Activated naive CD4-positive, alpha-beta T cell treated with anti-CD3 and anti-CD28 coated beads, Interleukin-2, amount 50 U/mL, for 16 hours (primary cell): ENCODE measurements around the gene ATP5PD.
"Not testable (repeated sequence)": the region's sequence is repeated elsewhere in the genome, so short reads cannot be mapped to it uniquely, and the experiment has no call there.

Source experiments
- DNase-seq: peaks from one replicate; pipeline ENCODE4 v3.0.0-alpha.2; 2020

Gene ATP5PD

DNA sequence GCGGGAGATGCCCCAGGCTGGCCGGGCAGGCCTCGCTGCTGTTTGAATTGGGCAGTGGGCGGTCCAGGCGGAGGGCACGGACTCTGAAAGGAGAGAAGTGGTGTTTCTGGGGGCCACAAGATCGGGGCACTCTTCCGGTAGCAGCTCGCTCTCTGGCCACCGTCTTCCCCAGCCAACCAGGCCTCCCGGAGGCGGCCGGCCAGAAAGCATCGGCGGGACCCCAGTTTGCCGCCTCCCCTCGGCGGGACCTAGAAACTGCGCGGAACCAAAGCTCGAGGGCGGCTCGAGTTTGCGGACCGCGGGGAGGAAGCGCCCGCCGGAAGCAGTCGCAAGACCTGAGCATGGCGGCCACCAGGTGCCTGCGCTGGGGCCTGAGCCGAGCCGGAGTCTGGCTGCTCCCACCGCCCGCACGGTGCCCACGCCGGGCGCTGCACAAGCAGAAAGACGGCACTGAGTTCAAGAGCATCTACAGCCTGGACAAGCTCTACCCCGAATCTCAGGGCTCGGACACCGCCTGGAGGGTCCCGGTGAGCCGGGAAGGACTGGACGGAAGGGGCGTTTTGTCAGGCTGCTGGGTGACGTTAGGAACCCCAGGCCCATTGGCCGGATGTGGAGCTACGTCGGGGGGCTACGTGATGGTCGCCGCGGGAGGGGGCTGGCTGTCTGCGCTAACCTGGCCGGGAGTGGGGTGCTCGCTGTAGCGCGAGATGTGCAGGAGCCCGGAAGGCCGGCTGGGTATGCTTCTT is 34.2 kb downstream of the ATP5PD start, which contains the start of gene MRPL58:
Gene MRPL58, plus strand, starts transcription at position 325 of the 746 bp plus-strand sequence. Its CDS starts 17 bp downstream, at position 342.
- DNase-seq = peak; percentile 85

DNA sequence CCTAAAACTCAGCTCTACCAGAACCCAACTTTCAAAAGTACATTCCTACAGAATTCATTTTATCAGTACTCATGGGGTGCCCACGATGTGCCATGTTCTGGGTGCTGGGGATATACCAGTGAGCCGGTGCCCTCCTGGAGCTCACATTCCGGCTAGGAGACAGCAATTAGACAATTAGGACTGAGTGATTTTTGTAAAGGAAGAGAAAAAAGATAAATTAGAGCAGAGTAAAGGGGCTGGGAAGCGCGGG is 34.7 kb downstream of the ATP5PD start:
- no peak for DNase-seq

GRCh38 chr17:75011401-75012095 is 35.2 kb downstream of the ATP5PD start:
- no peak for DNase-seq

GRCh38 chr17:75010683-75011400 is 35.9 kb downstream of the ATP5PD start:
- DNase-seq = no peak

GRCh38 chr17:75009139-75009724 is 37.5 kb downstream of the ATP5PD start:
- DNase-seq = no peak

DNA sequence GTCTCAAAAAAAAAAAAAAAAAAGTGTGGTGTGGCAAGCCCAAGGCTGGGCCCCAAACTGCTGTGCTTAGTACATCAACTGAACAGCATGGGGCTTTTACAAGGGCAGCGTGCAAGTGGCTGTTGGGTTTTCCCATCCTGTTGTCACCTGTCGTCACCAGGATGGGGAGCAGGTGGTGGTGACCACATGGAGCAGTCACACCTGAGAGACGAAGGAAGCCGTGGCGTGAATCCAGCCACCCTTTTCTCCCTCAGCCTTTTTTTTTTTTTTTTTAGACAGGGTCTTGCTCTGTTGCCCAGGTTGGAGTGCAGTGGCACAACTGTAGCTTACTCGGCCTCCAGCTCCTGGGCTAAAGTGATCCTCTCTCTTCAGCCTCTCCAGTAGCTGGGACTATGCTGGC is 38.4 kb downstream of the ATP5PD start:
- DNase-seq = no peak

DNA sequence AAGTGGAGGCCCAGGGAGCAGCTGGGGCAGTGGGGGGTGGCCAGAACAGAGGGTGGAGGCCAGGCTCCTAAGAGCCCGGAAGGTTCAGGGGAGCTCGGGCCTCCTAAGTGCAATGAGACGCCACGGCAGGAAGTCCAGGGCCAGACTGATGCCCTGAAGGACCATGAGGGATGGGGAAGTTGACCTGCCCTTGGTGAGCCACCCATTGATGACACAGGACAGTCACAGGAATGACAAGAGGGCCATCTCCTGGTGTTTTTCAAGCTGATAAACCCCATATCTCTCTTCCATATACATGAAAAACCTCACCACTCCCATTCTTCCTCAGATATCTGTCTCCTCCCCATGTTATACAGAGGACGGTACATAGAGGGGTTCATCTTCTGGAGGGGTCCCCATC is 40.1 kb downstream of the ATP5PD start:
- DNase-seq = no peak

GRCh38 chr17:75006084-75006483 is 40.7 kb downstream of the ATP5PD start:
- DNase-seq = not testable (repeated sequence)

GRCh38 chr17:75005291-75005690 is 41.5 kb downstream of the ATP5PD start:
- DNase-seq = no peak

DNA sequence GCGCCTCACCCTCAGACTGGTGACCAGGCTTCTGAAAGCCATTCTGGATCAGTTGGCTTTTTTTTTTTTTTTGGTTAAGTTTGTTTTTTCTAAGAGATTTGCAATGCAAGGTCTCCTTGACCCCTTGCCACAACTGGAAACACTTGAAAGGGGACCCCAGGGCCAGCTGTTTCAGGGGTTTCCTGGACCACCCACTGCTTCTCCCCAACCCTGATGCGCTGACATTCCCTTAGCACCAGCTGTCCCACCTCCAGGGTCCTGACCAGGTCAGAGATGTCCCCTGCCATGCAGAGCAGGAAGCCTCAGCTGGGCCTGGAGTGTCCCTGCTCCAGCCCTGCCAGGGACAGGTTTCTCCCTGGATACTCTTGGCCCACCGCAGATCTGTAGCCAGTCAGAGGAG is 42.4 kb downstream of the ATP5PD start:
- no peak for DNase-seq

- no peak for DNase-seq
Observed at GRCh38 chr17:75003957-75004355, 42.8 kb downstream of the ATP5PD start.

DNA sequence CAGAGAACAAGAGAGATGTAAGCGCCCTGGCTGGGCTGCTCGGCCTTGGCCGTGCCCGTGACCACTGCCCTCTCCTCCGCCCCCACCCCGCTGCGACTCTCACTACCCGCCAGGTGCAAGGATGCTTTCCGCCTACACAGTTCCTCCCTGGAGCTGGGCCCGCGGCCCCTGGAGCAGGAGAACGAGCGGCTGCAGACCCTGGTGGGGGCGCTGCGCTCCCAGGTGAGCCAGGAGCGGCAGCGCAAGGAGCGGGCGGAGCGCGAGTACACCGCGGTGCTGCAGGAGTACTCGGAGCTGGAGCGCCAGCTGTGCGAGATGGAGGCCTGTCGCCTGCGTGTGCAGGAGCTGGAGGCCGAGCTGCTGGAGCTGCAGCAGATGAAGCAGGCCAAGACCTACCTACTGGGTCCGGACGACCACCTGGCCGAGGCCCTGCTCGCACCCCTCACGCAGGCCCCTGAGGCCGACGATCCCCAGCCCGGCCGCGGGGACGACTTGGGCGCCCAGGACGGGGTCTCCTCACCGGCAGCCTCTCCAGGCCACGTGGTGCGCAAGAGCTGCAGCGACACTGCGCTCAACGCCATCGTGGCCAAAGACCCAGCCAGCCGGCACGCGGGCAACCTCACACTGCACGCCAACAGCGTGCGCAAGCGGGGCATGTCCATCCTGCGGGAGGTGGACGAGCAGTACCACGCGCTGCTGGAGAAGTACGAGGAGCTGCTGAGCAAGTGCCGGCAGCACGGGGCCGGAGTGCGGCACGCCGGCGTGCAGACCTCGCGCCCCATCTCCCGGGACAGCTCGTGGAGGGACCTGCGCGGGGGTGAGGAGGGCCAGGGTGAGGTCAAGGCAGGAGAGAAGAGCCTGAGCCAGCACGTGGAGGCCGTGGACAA is 43.5 kb downstream of the ATP5PD start:
- no peak for DNase-seq

DNA sequence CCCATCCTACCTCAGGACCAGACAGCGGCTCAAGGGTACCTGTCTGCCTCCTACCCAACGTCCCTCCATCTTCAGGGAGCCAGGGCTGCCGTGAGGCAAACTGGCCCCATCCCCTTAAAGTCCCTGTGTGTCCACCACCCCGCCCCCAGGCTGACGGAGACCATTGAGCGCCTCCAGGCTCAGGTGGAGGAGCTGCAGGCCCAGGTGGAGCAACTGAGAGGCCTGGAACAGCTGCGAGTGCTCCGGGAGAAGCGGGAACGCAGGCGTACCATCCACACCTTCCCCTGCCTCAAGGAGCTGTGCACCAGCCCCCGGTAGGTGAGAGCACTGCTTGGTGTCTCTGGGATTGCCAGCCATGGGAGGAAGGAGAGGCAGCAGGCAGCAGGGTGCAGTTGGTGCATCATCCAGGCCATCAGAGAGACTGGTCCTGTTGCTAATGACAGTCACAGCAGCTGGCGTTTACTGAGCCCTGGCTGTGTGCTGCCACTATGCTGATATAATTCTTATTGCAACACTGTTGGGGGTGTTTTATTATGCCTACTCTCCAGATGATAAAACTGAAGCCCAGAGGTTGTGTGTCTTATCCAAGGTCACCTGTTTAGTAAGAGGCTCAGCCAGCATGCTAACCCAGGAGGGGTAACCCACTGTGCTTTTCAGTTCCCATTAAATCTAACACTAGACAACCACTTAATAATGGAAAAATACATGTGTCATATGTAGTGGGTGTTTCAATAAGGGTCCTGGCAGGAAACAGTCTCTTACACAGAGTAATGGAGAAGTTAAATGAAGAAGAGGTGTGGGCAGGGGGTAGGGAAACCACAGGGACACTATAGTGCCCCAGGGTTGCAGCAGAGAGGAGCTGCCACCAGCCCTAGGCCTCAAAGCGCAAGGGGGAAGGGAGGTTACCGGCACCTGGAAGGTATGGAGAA is 44.6 kb downstream of the ATP5PD start:
- no peak for DNase-seq

- no peak for DNase-seq
Observed at GRCh38 chr17:74999523-74999922, 47.2 kb downstream of the ATP5PD start.

DNA sequence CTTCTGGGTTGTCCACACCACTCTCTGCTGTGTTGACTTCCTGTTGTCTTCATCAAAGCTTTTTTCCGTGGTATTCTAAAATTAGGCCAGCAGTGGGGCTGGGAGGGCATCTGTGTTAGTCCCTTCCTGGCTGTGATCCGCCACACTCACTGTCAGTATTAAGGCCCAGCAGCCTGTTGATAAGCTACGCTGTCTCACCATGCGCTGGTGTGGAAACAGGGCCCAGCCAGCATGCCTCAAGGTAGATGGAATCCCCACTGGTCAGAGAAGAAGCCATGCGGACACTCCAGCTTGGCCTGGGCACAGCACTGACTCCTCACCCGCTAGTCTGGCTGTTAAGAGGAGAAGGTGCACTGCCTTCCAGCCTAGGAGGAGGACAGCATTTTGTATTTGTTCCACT is 48.0 kb downstream of the ATP5PD start:
- no peak for DNase-seq

GRCh38 chr17:74995847-74996246 is 50.9 kb downstream of the ATP5PD start:
- DNase-seq = no peak

- DNase-seq = no peak
Observed at GRCh38 chr17:74994440-74994839, 52.3 kb downstream of the ATP5PD start.

- no peak for DNase-seq
Observed at GRCh38 chr17:74992223-74992622, 54.5 kb downstream of the ATP5PD start.

DNA sequence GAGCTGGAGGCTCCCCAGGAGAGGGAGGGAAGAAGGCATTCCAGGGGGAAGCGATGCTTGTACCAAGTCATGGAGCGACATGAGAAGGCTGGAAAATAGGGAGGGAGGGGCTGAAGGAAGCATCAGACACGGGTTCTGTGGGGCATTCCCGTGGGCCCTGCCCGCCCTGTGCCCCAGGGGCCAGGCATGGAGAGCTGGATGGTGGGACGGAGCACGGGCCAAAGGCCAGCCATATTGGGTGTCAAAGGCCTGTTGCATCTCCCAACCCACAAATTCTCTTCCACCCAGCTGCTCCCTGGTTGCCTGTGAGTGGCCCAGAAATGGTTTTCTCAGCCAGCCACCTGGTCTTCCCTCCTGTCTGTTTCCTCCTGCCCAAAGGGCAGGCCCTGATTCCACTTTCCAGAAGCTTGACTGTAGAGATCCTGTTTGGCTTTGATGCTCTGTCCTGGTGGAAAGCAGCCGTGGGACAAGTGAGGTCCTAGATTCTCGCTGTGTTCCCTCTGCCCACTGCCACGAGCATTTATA is 56.1 kb downstream of the ATP5PD start:
- no peak for DNase-seq
